GM21360 (cell line): Measurements from ENCODE around the gene DUSP1.

Source experiments
- ATAC-seq: cut with Tn5 transposase; IDR thresholded peaks from one replicate; pipeline ENCODE4 v1.9.1; 2021; ENCODE audit warnings: mild to moderate bottlenecking, moderate library complexity; ENCODE audit not compliant: unreplicated experiment

The DUSP1 gene

GRCh38 chr5:172727551-172727950, 43.4 kb downstream of the DUSP1 start:
- no peak for ATAC-seq

- ATAC-seq = no peak
Measured at GRCh38 chr5:172726966-172727365, 44.0 kb downstream of the DUSP1 start.

GRCh38 chr5:172725785-172726184, 45.2 kb downstream of the DUSP1 start:
- no peak for ATAC-seq

GRCh38 chr5:172725273-172725672, 45.7 kb downstream of the DUSP1 start:
- ATAC-seq = no peak

GRCh38 chr5:172724242-172725183, 46.5 kb downstream of the DUSP1 start:
- ATAC-seq = no peak

- no peak for ATAC-seq
Measured at GRCh38 chr5:172723508-172723907, 47.5 kb downstream of the DUSP1 start.

GRCh38 chr5:172722327-172722815, 48.6 kb downstream of the DUSP1 start:
- ATAC-seq = no peak

- no peak for ATAC-seq
Measured at GRCh38 chr5:172721455-172722326, 49.3 kb downstream of the DUSP1 start.

- ATAC-seq = no peak
Measured at GRCh38 chr5:172720655-172721054, 50.3 kb downstream of the DUSP1 start.

- ATAC-seq = no peak
Measured at GRCh38 chr5:172719211-172719610, 51.8 kb downstream of the DUSP1 start.

GRCh38 chr5:172718527-172719114, 52.4 kb downstream of the DUSP1 start:
- no peak for ATAC-seq
